HG03108 (cell line): ENCODE measurements around the gene ZNF423.

Experiments used
- ATAC-seq: cut with Tn5 transposase; IDR thresholded peaks from one replicate; pipeline ENCODE4 v1.9.1; 2021; ENCODE audit warnings: moderate library complexity; ENCODE audit not compliant: unreplicated experiment

Gene ZNF423

DNA sequence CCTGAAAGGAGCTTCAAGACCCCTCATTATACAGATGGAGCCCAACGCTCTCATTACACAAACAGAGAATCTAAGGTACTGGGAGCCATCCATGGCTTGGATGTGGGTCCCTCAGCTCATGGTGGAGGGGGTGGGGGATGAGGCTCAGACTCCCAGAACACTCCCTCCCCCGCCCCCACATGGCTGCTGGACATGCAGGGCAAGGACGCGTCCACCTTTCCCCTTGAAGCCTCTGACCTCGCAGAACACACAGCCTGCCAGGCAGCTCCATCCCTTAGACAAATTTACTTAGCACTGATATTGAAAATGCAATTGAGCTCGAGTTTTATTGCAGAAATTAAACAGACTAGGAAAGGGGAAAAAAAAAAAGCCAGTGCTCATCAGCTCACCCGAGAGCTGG is 203.9 kb downstream of the ZNF423 start:
- no peak for ATAC-seq

DNA sequence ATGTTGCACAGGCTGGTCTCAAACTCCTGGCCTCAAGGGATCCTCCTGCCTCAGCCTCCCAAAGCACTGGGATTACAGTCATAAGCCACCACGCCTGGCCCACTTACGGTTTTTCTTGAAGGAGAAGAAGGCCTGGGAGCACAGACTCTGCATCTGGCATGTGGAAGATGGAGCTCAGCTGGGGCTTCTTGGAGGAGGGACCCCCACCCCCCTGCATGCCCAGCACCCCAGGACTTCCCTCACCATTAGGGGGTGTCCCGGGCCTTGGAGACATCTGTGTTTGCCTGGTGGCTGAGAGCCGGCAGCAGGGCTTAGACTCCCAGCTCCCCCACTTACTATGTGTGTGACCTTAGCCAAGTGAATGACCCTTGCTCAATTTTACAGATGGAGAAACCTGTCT is 204.7 kb downstream of the ZNF423 start:
- ATAC-seq: no peak

DNA sequence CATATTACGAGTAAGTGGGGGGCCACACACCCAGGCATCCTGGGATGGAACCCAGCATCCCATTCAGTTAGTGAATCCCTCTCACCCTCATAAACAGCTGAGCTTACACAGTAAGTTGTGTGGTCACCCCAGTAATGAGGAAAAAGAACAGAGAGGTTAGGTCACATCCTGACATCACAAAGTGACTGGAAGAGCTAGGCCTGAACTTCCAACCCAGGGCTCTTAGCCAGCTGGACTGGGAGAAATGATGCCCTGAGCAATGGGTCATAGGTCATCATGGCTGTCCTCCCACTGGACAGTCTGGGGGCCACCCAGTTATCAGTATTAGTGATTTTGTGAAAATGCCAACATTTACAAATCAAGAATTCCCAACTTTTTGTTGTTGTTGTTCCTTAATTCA is 205.3 kb downstream of the ZNF423 start:
- no peak for ATAC-seq

DNA sequence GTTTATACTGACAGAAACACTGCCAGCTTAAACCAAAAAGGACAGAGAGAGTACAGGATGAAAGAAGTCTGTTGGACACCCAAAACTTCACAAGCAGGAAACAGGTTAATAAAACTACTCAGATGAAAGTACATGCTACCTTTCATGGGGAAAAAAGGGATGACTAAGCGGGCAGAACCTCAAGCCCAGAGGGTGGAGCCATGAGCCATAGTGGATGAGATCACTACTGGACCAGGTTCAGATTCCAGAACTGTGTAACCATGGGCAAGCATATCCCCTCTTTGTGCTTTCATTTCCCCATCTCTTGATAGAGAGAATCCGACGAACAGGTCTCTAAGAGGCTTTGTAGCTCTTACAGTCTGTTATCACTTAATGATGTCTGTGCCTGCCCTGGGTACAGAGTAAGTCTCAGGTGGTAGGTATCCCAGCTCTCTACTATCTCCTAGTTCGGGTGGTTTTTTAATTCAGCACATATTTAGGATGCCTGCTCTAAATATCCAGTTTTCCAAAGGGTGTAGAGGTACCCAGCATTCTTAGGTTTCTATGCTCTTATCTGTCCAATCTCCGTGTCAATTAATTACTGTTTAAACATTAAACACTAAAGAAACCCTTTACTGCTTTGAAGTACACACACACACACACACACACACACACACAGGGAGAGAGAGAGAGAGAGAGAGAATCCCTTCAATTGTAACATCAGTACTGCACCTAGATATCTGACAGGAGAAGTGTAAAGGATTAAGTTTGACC is 206.7 kb downstream of the ZNF423 start:
- no peak for ATAC-seq

DNA sequence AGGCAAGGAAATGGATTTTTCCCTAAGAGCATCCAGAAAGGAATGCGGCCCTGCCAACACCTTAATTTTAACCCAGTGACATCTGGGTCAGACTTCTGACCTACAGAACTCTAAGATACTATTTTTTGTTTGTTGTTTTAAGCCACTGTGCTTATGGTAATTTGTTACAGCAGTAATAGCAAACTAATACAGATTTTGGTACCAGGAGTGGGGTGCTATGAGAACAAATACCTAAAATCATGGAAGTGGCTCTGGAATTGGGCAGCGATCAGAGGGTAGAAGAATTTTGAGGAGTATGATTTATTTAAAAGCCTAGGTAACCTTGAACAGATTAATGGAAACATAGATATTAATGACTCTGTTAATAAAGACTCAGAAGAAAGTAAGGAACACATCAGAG is 208.2 kb downstream of the ZNF423 start:
- no peak for ATAC-seq

DNA sequence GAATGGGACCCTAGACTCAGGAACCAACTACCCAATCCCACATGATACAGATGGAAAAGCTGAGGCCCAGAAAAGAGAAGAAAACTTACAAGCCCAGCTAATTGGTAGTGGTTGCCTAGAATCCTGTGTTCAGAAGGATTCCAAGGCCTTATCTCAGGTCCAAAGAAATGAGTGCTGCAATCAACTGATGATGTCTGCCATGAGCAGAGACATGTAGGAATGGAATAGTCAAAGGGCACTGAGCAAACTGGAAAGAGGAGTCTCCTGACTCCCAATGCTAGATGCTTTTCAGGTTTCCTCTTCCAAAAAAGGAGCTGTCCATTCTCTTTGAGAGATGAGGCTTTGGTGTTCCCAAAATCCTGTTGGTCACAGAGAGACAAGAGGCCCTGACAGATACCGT is 210.6 kb downstream of the ZNF423 start:
- ATAC-seq: no peak

DNA sequence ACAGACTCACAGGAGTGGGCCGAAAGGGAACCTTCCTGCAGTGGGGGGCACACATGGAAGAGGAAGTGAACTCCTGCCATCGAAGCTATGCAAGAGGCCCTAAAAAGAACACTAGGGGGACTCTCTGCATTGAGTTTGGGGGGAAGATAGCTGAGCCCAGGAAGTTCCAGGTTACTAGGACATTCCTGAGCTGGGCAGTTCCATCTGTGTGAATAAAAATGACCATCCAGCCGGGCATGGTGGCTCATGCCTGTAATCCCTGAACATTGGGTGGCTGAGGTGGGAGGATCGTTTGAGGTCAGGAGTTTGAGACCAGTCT is 211.8 kb downstream of the ZNF423 start:
- no peak for ATAC-seq

DNA sequence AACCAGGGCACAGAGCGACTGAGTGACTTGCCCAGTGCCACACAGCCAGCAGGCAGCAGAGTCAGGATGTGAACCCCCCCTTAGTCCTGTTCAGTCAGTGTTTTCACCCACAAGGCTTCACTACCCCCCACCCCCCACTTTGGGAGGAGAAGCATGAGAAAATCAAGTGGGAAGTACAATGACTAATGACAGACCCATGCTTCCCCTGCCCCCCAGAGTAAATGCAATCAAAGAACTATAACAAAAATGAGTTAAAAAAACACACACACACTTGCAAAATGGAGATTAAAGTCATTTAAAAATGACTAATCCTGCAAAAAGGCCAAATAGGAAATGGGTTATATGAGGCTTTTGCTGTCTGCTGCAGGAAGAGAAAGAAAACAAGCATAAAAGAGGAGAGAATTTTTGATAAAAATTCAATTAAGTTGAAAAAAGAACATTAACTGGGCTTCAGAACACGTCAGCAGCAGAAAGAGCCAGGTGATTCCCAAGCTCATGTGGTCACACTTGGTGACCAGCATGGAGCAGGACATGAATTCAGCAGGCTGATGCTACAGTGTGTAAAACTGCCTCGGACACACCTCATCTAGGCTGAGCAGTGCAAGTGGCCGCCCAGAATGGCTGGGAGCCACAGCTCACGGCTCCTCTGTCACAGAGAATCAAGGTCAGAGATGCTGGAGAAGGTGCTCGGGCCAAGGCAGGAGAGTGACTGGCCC is 212.3 kb downstream of the ZNF423 start:
- ATAC-seq: no peak

DNA sequence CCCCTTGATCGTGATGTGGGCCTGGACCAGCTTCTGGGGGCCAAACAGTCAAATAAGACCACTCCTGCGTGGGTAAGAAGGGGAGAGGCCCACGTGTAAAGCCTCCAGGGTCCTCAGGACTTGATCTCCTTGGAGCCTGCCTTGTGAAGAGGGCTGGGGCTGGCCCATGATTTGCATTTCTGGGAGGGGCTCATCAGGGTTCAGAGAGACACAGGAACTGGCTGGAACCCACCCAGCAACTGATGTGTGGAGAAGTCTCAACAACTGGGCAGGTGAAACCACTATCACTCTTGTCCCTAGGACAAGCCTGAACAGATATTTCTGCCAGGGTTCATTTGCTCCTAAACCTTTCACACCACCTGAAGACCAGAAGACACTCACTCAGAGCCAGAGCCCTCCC is 214.7 kb downstream of the ZNF423 start:
- ATAC-seq: no peak

DNA sequence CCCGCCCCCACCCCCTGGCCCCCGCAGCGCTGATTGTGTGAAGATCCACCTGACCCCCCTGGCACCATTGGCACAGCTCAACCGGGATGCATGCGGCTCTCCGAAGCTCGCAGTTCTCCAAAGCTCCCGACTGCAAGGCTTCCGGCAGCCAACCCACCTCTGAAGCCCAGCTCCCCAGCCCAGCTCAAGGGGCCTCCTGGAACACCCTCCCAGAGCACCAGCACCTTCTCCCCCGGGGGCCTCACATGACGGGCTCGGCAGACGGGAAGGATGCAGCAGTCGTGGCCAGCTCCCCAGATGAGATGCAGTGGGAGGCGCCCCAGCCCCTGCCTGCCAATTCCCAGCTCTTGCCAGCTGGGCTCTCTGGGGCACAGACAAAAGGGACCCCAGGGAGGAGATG is 215.3 kb downstream of the ZNF423 start:
- no peak for ATAC-seq

DNA sequence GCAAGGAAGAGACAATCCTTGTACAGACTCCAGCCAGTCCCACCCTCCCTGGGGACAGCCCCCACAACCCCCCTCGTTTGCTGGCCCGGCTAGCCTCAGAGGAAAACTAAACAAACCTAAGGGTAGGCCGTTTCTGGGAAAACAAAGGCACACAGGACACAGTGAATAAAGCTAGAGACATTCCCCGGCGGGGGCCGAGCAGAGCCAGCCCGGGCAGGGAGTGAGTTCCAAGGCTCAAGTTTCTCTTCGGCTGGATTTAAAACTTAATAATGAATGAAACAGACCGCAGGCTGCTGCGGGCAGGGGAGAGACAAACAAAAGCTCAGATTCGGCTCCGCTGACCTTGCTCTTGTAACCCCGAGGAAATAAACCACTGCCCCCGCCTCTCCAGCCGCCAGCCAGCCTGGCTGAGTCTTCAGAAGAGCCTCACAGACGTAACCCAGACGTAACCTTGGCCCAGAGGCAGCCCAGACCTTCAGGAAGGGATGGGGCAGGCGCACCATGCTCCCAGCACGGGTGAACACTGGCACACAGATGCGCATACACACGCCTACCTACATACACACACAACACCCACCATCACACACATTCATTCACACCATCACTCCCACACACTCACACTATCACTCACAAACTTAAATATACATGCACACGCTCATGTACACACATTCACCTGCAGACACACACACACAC is 216.0 kb downstream of the ZNF423 start:
- no peak for ATAC-seq

DNA sequence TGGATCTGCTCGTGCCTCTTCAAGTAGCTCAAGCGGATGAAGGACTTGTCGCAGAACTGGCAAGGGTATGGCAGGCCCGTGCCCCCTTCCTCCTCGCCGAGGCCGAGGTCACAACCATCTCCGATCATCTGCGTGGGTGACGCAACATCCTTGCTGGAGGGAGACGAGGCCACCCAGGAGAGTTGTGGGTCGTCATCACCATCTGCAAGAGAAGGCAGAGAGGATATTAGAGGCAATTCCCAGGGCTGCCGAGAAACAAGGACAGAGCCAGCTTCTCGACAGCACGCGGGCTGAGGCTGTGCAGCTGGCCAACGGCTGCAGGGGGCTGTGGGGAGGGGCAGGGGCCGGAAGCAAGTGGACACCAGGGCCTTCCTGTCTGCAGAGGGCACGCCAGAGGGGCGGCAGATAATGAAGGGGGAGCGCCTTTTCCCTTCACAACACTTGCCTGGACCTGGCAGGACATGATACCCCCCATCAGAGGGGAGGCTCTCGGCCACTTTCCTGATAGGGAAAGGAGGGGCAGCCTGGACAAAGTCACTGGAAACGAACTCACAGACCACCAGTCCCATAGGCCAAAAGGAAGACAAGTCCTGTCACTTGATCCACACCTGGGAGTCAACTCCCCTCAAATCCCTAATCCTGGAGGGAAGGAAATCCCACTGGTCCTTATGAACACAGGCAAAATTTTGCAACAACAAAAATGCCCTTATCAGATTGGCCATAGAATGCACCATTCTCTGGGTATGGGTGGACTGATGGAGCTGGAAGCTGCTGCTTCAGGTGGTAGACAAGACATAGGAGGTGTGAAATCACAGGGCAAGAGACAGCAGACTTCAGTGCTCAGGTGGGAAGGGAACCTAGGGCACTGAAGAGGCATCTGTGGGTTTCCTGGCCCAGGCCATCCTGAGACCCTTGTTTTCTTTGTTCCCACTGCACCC is 217.0 kb downstream of the ZNF423 start:
- no peak for ATAC-seq

DNA sequence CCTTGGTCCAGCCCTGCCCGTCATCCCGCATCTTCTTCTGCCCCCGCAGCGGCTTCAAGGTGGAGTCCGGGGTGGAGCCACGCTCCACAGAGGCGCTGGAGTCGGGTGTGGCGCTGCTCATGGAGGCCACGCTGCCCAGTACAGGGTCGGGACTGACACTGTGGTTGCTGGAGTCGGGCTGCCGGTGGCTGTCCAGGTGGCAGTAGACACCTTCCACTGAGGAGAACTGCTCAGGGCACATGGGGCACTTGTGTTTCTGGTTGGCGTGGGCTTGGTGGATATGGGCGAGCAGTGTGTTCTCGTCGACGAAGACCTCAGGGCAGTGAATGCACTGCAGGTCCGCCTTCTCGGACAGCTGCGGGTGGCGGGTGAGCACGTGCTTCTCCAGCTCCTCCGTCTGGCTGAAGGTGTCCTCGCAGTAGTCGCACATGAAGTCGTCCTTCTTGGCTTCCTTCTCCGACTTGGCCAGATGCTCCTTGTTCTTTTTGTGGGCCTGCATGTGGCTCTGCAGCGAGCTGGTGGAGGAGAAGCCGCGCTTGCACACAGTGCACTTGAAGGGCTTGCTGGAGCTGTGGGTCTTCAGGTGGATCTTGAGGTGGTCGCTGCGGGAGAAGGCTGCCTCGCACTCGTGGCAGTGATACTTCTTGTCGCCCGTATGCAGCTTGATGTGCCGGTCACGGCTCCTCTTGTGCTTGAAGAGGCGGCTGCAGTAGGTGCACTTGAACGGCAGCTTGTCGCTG is 217.8 kb downstream of the ZNF423 start:
- no peak for ATAC-seq

DNA sequence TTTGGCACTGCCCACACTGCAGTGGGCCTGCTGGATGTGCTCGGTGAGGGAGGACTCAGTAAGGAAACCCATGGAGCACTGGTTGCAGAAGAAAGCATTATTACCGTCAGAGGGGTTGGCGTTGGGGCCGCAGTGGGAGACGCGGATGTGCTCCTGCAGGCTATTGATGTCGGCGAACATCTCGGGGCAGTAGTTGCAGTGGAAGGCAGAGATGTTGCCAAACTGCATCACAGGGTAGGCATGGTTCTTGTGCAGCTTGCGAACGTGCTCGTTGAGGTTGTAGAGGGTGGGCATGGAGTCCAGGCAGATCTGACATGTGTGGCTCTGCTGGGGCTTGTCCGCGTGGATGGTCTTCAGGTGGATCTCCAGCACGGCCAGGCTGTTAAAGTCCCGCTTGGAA is 218.4 kb downstream of the ZNF423 start:
- ATAC-seq: no peak

DNA sequence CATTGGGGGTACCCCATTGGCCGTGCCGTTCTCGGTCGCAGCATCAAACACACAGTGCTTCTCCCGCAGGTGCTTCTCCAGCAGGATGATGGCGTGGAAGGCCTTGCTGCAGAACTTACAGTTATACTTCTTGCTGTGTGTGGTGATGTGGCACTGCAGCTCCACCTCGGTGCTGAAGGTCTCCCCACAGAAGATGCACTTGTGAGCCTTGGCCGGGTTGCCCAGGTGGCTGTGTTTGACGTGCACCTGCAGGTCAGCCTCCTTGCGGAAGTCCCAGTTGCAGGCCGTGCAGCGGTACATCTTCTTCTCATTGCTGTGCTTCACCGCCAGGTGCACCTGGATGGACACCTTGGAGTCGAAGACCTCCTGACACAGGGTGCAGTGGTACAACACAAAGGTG is 219.3 kb downstream of the ZNF423 start:
- no peak for ATAC-seq

DNA sequence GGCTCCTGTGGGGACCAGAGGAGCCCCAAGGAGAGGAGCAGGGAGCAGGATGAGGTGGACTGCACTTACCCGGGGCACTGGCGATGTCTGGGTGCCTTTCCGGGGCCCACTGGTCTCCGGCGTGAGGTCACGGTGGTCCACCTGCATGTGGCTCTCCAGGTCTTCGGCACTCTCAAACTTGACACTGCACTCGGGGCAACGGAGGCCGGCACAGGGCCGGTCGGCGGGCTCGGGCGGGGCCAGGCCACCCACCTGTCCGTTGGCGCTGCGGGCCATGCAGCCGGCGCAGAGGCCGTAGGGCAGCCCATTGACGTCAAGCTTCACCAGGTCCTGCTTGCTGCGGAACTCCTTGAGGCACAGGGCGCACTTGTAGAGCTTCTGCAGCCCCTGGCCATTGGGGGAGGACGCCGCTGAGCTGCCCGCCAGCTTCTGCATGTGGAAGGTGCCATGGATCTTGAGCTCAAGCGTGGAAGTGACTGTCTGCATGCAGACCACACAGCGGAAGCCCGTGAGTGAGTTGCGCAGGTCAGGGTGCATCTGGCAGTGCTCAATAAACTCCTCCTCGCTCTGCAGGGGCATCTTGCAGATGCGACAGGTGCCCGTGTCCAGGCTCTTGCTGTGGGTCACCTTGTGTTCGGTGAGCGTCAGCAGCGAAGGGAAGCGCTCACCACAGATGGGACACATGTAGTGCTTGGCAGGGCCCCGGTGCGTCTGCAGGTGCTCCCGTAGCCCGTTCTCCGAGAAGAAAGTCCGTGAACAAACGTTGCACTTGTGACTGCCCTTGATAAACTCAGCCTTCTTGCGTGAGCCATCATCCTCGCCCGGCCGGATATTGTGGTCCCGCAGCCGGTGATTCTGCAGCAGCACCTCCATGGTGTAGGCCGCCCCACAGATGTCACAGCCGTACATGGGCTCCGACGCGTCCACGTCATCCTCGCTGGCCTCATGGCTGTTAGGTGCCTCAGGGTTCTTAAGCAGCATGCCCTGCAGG is 220.0 kb downstream of the ZNF423 start:
- ATAC-seq: no peak

DNA sequence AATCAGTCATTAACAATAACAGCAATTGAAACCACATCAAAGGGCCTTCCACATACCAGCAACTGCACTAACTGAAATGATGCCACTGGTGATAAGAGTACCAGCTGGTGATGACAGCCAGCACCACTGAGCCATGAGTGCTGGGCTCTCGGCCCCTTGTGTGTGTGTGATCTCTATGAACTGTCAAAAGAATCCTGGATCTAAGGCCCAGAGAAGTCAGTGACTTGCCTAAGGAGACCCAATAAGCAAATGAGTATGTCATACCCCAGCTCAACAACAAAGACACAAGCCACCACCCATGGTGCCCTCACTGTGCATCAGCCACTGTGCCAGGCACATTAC is 220.9 kb downstream of the ZNF423 start:
- ATAC-seq: no peak

DNA sequence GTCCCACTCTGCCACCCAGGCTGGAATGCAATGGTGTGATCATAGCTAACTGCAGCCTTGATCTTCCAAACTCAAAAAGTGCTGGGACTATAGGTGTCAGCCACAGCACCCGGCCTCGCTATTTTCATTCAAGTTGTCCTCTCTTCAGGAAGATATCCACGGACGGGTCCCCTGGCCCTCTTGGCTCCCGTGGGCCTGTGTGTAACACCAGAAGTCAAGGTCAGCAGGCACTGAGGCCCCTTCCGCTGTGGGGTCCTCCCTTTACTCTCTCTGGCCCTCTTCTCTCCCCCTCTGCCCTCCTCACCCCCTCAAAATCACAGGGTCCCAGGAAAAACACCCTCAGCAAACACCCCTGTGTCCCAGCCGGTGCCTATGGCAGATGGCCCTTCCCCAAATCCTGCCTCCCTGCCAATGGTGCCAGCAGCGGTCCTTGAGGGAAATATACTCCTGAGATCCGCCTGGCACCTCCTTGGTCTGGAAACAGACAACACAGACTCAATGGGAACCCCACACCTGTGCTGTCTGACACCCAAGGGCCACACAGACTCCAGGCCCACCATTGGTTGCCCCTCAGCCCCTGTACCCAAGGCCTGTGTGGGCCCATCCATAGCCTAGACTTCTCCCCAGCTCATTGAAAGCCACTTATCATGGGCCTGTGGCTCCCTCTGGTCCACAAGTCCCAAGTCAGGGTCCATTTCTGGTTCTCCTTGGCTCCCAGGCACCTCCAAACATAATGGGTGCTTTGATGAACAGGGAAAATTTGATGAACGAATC is 221.5 kb downstream of the ZNF423 start:
- ATAC-seq: no peak

DNA sequence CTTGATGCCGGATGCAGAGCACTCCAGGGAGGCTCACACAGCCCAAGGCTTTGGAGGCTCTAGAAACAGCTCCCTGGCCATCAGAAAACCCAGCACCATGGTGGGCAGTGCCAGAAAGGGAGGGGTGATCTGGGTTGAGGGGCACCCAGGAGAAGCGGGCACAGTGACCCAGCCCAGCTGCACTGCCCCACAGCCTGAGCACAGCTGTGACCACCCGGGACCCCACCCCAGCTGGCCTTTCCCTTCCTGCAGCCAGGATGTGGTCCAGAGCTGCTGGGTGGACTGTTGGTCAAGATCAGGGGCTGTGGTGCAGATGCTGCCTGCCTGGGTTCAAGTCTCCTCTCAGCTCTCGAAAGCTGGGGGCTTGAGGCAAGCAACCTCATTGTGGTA is 223.1 kb downstream of the ZNF423 start:
- ATAC-seq: no peak
